ENCODE data around the gene CPNE4. TPM values are rescaled to one million over a fixed set of nuclear protein-coding genes. Genes with fewer than 3 reads are reported as not detected.

CPNE4 gene
- total RNA-seq, 1 experiment from 2014 or later, result not detected

- no peaks in the 10 kb centered on the region for H3K27me3 ChIP-seq (ENCODE audit: low read length)
- no peak overlapping the region for H3K27ac ChIP-seq (ENCODE audit: low read length)
- H3K4me1 ChIP-seq (ENCODE audit: low read length), result no peaks in the 10 kb centered on the region
- H2AFZ ChIP-seq (ENCODE audit: low read length), result no peak overlapping the region
- H3K4me3 ChIP-seq (ENCODE audit: low read length), result no peak overlapping the region
- no peak overlapping the region for H3K4me2 ChIP-seq (ENCODE audit: low read depth, low read length, poor library complexity, severe bottlenecking)
- H3K79me2 ChIP-seq (ENCODE audit: low read length), result no peaks in the 10 kb centered on the region
- no peaks in the 10 kb centered on the region for H4K20me1 ChIP-seq (ENCODE audit: insufficient read depth, low read depth, low read length)
- H3K9me3 ChIP-seq (ENCODE audit: low read length), result no peaks in the 10 kb centered on the region
- no peak overlapping the region for H3K9ac ChIP-seq (ENCODE audit: low read length)
- no peaks in the 10 kb centered on the region for H3K9me2 ChIP-seq (replicated peaks; ENCODE audit: insufficient read depth, low read length)
- no peak for DNase-seq
- no peaks in the 10 kb centered on the region for H3K36me3 ChIP-seq (ENCODE audit: insufficient read depth, low read length)
Observed at GRCh38 chr3:131775650-131776049, 259.2 kb downstream of the CPNE4 start.

GRCh38 chr3:131772269-131773026, 262.4 kb downstream of the CPNE4 start:
- Histone ChIP-seq H3K9ac (ENCODE audit: low read length) (no peak overlapping the region), H3K4me1 (ENCODE audit: low read length) (no peaks in the 10 kb centered on the region), H3K9me2 (replicated peaks; ENCODE audit: insufficient read depth, low read length) (no peaks in the 10 kb centered on the region), H3K79me2 (ENCODE audit: low read length) (no peaks in the 10 kb centered on the region), H3K9me3 (ENCODE audit: low read length) (no peaks in the 10 kb centered on the region), H3K27me3 (ENCODE audit: low read length) (no peaks in the 10 kb centered on the region), H3K27ac (ENCODE audit: low read length) (no peak overlapping the region), H2AFZ (ENCODE audit: low read length) (no peak overlapping the region), H3K4me2 (ENCODE audit: low read depth, low read length, poor library complexity, severe bottlenecking) (no peak overlapping the region), H3K4me3 (ENCODE audit: low read length) (no peak overlapping the region), H4K20me1 (ENCODE audit: insufficient read depth, low read depth, low read length) (no peaks in the 10 kb centered on the region), H3K36me3 (ENCODE audit: insufficient read depth, low read length) (no peaks in the 10 kb centered on the region)
- no peak for DNase-seq

- Histone ChIP-seq H3K27ac (ENCODE audit: low read length) (no peak overlapping the region), H3K4me3 (ENCODE audit: low read length) (no peak overlapping the region), H3K4me2 (ENCODE audit: low read depth, low read length, poor library complexity, severe bottlenecking) (no peak overlapping the region), H3K9me3 (ENCODE audit: low read length) (no peaks in the 10 kb centered on the region), H4K20me1 (ENCODE audit: insufficient read depth, low read depth, low read length) (no peaks in the 10 kb centered on the region), H3K9me2 (replicated peaks; ENCODE audit: insufficient read depth, low read length) (no peaks in the 10 kb centered on the region), H2AFZ (ENCODE audit: low read length) (no peak overlapping the region), H3K4me1 (ENCODE audit: low read length) (no peaks in the 10 kb centered on the region), H3K36me3 (ENCODE audit: insufficient read depth, low read length) (no peaks in the 10 kb centered on the region), H3K27me3 (ENCODE audit: low read length) (no peaks in the 10 kb centered on the region), H3K79me2 (ENCODE audit: low read length) (no peaks in the 10 kb centered on the region), H3K9ac (ENCODE audit: low read length) (no peak overlapping the region)
- no peak for DNase-seq
Observed at GRCh38 chr3:131762981-131763564, 271.7 kb downstream of the CPNE4 start.

GRCh38 chr3:131756405-131756804, 278.4 kb downstream of the CPNE4 start:
- Histone ChIP-seq H3K27ac (ENCODE audit: low read length) (no peak overlapping the region), H3K9me3 (ENCODE audit: low read length) (no peaks in the 10 kb centered on the region), H4K20me1 (ENCODE audit: insufficient read depth, low read depth, low read length) (no peaks in the 10 kb centered on the region), H3K4me1 (ENCODE audit: low read length) (no peaks in the 10 kb centered on the region), H3K9me2 (replicated peaks; ENCODE audit: insufficient read depth, low read length) (no peaks in the 10 kb centered on the region), H3K4me3 (ENCODE audit: low read length) (no peak overlapping the region), H2AFZ (ENCODE audit: low read length) (no peak overlapping the region), H3K36me3 (ENCODE audit: insufficient read depth, low read length) (no peaks in the 10 kb centered on the region), H3K4me2 (ENCODE audit: low read depth, low read length, poor library complexity, severe bottlenecking) (no peak overlapping the region), H3K79me2 (ENCODE audit: low read length) (no peaks in the 10 kb centered on the region), H3K27me3 (ENCODE audit: low read length) (no peaks in the 10 kb centered on the region), H3K9ac (ENCODE audit: low read length) (no peak overlapping the region)
- DNase-seq, result no peak

DNA sequence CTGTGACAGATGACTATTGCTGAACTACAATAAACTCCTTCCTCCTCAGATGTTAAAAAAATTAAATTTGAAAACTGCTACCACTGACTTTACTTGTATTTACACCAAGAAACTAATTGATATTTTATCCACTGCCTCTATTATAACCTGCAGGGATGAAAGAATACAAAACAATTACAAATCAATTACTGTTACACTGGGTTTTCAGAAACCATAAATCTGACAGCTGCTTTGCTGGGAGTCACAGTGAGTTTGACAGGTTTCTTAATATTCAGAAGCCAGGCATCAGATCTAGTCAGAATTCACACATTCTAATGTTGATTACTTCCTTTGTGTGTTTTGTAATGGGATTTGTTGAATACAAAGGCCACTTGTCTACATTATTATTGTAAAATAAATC, 279.4 kb downstream of the CPNE4 start:
- H3K4me2 ChIP-seq (ENCODE audit: low read depth, low read length, poor library complexity, severe bottlenecking), result no peak overlapping the region
- no peak for DNase-seq
- no peak overlapping the region for H3K27ac ChIP-seq (ENCODE audit: low read length)
- no peak overlapping the region for H3K9ac ChIP-seq (ENCODE audit: low read length)
- no peak overlapping the region for H3K4me3 ChIP-seq (ENCODE audit: low read length)
- no peaks in the 10 kb centered on the region for H3K9me2 ChIP-seq (replicated peaks; ENCODE audit: insufficient read depth, low read length)
- H3K27me3 ChIP-seq (ENCODE audit: low read length), result no peaks in the 10 kb centered on the region
- H3K79me2 ChIP-seq (ENCODE audit: low read length), result no peaks in the 10 kb centered on the region
- H3K4me1 ChIP-seq (ENCODE audit: low read length), result no peaks in the 10 kb centered on the region
- no peaks in the 10 kb centered on the region for H3K36me3 ChIP-seq (ENCODE audit: insufficient read depth, low read length)
- no peak overlapping the region for H2AFZ ChIP-seq (ENCODE audit: low read length)
- H3K9me3 ChIP-seq (ENCODE audit: low read length), result no peaks in the 10 kb centered on the region
- H4K20me1 ChIP-seq (ENCODE audit: insufficient read depth, low read depth, low read length), result no peaks in the 10 kb centered on the region

GRCh38 chr3:131750256-131750655, 284.6 kb downstream of the CPNE4 start:
- H3K27ac ChIP-seq (ENCODE audit: low read length), result no peak overlapping the region
- no peak for DNase-seq
- no peak overlapping the region for H3K4me3 ChIP-seq (ENCODE audit: low read length)
- no peaks in the 10 kb centered on the region for H3K9me3 ChIP-seq (ENCODE audit: low read length)
- no peaks in the 10 kb centered on the region for H4K20me1 ChIP-seq (ENCODE audit: insufficient read depth, low read depth, low read length)
- H3K9me2 ChIP-seq (replicated peaks; ENCODE audit: insufficient read depth, low read length), result no peaks in the 10 kb centered on the region
- H3K9ac ChIP-seq (ENCODE audit: low read length), result no peak overlapping the region
- no peaks in the 10 kb centered on the region for H3K27me3 ChIP-seq (ENCODE audit: low read length)
- H2AFZ ChIP-seq (ENCODE audit: low read length), result no peak overlapping the region
- H3K4me2 ChIP-seq (ENCODE audit: low read depth, low read length, poor library complexity, severe bottlenecking), result no peak overlapping the region
- H3K4me1 ChIP-seq (ENCODE audit: low read length), result no peaks in the 10 kb centered on the region
- H3K36me3 ChIP-seq (ENCODE audit: insufficient read depth, low read length), result no peaks in the 10 kb centered on the region
- H3K79me2 ChIP-seq (ENCODE audit: low read length), result no peaks in the 10 kb centered on the region

DNA sequence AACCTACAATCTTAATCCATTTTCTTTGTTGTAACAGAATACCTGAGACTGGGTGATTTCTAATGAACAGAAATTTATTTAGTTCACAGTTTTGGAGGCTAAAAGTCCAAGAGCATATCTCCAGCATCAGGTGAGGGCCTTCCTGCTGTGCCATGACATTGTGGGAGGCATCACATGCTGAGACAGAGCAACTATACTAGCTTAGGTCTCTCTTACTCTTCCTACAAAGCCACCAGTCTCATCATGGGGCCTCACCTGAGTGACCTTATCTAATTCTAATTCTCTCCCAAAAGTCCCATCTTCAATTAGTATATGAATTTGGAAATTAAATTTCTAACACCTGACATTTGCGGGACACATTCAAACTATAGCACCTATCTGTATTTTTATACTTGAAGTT, 285.0 kb downstream of the CPNE4 start:
- H2AFZ ChIP-seq (ENCODE audit: low read length), result no peak overlapping the region
- H3K9me3 ChIP-seq (ENCODE audit: low read length), result no peaks in the 10 kb centered on the region
- H3K27ac ChIP-seq (ENCODE audit: low read length), result no peak overlapping the region
- H3K27me3 ChIP-seq (ENCODE audit: low read length), result no peaks in the 10 kb centered on the region
- no peak overlapping the region for H3K4me3 ChIP-seq (ENCODE audit: low read length)
- no peak overlapping the region for H3K9ac ChIP-seq (ENCODE audit: low read length)
- no peak for DNase-seq
- H3K36me3 ChIP-seq (ENCODE audit: insufficient read depth, low read length), result no peaks in the 10 kb centered on the region
- H3K79me2 ChIP-seq (ENCODE audit: low read length), result no peaks in the 10 kb centered on the region
- no peak overlapping the region for H3K4me2 ChIP-seq (ENCODE audit: low read depth, low read length, poor library complexity, severe bottlenecking)
- H3K4me1 ChIP-seq (ENCODE audit: low read length), result no peaks in the 10 kb centered on the region
- no peaks in the 10 kb centered on the region for H4K20me1 ChIP-seq (ENCODE audit: insufficient read depth, low read depth, low read length)
- H3K9me2 ChIP-seq (replicated peaks; ENCODE audit: insufficient read depth, low read length), result no peaks in the 10 kb centered on the region

- no peaks in the 10 kb centered on the region for H3K9me3 ChIP-seq (ENCODE audit: low read length)
Observed at GRCh38 chr3:131747466-131747865, 287.3 kb downstream of the CPNE4 start.

More at GRCh38 chr3:131747466-131747865, 287.3 kb downstream of the CPNE4 start:
- Histone ChIP-seq H3K79me2 (ENCODE audit: low read length) (no peaks in the 10 kb centered on the region), H4K20me1 (ENCODE audit: insufficient read depth, low read depth, low read length) (no peaks in the 10 kb centered on the region), H3K9ac (ENCODE audit: low read length) (no peak overlapping the region), H3K4me2 (ENCODE audit: low read depth, low read length, poor library complexity, severe bottlenecking) (no peak overlapping the region), H3K36me3 (ENCODE audit: insufficient read depth, low read length) (no peaks in the 10 kb centered on the region), H3K27ac (ENCODE audit: low read length) (no peak overlapping the region), H3K4me3 (ENCODE audit: low read length) (no peak overlapping the region), H2AFZ (ENCODE audit: low read length) (no peak overlapping the region), H3K4me1 (ENCODE audit: low read length) (no peaks in the 10 kb centered on the region), H3K9me2 (replicated peaks; ENCODE audit: insufficient read depth, low read length) (no peaks in the 10 kb centered on the region), H3K27me3 (ENCODE audit: low read length) (no peaks in the 10 kb centered on the region)
- DNase-seq, result no peak
